Stimulated activated CD4-positive, alpha-beta T cell treated with anti-CD3 and anti-CD28 coated beads, Interleukin-4, amount 100 ng/mL, for 24 hours (primary cell): ENCODE data around the gene U2AF1L4.

Experiments
- DNase-seq: peaks from one replicate; pipeline ENCODE4 v3.0.0-alpha.2; 2020

Gene U2AF1L4, protein sequence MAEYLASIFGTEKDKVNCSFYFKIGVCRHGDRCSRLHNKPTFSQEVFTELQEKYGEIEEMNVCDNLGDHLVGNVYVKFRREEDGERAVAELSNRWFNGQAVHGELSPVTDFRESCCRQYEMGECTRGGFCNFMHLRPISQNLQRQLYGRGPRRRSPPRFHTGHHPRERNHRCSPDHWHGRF

DNA sequence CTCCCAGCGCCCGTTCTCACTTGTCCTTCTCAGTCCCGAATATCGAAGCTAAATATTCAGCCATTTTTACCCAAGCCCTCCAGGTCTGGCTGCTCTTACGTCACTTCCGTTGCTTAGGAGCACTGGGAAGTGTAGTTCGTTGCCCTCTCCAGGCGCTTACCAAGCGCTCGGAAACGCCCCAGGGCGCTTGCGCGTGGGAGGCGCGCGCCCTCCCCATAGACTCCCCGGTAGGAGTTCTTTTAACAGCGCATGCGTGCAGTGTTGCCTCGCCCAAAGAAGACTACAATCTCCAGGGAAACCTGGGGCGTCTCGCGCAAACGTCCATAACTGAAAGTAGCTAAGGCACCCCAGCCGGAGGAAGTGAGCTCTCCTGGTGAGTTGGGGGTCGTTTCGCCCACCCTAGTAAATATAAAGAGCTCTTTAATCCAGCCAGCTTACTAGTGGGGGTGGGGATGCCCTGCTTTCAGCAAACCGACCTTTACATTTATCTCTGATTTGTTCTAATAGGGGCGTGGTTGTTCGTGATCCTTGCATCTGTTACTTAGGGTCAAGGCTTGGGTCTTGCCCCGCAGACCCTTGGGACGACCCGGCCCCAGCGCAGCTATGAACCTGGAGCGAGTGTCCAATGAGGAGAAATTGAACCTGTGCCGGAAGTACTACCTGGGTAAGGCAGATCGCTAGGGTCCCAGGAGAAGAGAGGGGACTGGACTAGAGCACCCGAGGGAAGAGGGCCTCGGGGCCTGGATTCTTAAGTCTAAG, at the start of gene U2AF1L4, which contains the start of gene PSENEN:
Gene U2AF1L4, minus strand, starts transcription at position 91 of the 759 bp plus-strand sequence. Its CDS starts 27 bp downstream, at position 64.
Gene PSENEN, plus strand, starts transcription at position 324 of the 759 bp plus-strand sequence. Its CDS starts 280 bp downstream, at position 604.
- DNase-seq: peak; percentile 95

DNA sequence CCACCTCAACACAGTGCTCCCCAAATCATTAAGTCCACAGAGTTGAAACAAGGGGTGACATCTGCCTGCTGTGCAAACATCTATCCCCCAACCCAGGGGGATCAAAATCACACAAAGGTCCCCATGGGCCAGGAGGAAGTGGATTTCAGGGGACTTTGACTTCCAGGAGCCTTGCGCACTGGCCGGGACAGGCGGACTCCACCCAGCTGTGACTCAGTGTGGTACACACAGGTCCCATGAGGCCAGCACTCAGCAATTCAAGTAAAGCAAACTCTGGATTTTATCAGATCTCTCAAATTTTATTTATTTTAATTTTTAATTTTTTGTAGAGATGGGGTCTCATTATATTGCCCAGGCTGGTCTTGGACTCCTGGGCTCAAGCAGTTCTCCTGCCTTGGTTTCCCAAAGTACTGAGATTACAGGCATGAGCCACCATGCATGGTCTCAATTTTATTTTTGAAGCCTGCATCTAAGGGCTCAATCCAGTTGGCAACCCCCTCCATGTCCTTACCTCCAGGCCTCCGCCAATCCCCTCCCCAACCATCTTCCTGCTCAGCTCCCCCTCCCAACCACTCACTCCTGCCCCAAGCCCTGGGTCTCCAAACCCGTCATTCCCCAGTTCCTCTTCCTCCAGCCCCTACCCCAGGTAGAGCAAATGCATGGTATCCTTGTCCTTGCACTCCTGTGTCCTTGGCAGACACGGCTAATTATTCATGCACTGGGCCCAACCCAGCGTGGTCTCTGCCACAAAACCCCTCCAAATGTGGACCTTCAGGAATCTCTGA, 48.4 kb upstream of the U2AF1L4 start:
- no peak for DNase-seq

DNA sequence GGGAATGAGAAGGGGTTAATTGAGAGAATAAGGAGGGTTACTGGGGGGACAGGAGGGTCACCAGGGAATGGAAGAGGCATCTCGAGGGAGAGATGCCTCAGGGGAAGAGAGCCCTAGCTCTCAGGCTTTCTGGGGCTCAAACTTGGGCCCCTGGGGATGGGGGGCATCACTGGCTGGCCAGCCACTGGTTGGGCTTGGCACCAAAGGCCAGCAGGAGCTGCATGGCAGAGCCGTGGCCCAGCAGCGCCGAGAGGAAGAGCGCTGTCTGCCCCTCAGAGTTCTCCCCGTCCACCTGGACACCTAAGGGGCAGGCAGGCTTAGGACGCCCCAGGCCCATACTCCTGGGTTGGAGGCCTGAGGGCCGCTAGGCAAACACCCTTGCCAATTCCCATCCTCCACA, 47.7 kb upstream of the U2AF1L4 start:
- no peak for DNase-seq

DNA sequence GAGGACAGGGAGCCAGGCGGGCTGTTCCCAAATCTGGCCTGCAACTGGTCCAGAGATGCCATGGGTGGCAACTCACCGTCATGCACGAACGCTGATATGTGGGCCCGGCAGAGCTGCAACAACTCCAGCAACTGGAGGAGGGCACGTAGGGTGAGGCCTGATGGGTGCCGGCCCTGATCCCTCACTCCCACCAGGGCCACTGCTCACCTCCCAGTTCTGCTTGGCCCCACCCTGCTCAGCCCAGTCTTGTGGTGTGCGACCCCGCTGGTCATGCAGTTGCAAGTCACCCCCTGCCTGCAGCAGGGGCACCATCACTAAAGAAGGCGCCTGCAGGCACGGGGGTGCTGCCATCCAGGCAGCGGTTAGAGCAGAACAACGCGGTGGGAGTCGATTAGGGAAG, 47.1 kb upstream of the U2AF1L4 start:
- no peak for DNase-seq

DNA sequence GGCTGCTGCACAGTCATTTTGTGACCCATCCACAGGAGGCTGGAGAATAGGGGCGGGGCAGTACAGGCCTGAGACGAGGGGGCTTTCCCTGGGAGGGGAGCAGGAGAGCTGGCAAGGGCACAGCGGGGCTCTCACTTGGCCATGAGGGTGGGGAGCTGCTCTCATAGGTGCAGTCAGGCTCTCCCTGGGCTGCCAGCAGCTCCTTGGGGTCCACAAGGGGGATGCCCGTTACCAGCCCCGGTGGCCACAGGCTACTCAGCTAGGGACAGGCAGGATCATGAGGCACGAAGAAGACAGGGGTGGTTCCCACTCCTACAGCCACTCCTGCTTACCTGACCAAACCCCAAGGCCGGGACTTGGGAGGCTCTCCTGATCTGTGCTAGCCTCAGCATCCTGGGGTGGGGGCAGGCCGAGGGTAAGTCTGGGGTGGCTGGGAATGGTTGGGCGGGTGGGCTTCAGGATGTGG, 46.6 kb upstream of the U2AF1L4 start:
- DNase-seq: no peak

DNA sequence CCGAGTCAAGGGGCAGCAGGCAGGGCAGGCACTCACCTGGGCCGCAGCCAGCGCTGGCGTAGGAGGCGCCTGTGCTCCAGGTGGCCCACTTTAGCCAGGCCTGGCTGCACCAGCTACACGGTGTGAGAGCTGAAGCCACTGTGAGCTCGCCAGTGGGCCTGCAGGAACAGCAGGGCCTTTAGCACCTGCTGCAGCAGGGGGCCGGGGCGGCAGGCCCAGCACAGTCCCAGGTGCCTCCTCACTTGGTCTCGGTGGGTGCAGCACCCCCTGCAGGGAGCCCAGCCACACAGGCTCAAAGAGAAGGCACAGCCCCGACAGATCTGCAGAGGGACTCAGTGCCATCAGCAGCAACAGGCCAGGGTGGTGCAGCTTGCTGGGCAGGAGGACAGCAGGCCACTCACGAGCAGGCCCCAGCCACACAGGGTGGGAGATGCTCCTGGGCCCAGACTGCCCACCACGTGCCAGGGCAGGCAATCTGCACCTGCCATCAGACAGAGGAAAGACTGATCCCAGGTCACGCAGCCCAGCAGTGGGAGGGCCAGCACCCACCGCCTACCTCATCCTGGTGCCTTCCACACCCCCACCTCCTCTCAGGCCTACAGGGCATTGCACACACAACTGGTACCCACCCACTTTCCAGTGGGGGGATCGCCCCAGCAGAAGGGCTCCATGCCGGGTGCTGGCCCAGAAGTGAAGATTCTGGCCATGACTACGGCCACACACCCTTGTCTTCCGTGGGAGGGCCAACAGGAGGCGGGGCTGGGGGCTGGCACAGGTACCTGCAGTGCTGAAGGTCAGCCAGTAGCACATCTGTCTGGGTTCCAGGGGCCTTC, 46.0 kb upstream of the U2AF1L4 start:
- DNase-seq: no peak

DNA sequence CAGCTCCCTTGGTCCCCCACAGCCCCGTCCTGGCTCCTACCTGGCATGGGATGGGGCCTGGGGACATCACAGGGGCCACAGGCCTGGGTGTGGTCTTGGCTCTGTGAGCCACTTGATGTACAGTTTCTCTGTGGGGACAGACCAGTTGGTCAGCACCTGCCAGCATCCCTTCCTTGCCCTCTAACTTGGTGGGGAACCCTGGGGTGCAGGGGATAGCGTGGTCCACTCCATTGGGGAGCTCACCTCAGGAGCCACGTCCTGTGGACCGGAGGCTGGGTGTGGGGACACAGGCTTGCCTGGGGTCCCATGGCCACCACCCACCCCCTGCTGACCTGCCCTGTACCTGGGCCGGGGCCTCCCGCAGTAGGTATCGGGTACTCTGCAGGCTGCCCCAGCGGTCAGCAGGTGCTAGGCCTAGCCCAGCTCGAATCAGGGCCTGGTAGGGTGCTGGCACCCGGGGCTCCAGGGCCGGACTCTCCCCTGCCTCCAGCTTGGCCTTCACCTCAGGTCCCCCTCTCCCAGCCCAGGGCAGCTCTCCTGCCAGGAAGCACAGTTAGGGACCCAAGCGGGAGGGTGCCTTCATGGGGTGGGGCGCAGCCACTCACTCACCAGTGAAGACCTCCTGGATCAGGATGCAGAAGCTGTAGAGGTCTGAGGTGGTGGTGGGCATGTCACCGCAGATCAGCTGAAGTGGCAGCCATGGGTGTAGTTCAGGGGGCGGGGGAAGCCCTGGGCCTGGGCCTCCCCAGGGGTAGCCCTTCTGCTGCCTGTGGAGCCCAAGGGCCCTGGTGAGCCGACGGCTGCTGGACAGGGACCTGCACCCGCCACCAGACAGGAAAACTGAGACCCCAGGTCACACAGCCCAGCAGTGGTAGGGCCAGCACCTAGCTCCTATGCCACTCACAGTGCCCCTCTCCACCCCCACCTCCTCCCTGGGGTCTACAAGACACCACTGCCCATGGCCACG, 45.0 kb upstream of the U2AF1L4 start:
- DNase-seq: no peak

DNA sequence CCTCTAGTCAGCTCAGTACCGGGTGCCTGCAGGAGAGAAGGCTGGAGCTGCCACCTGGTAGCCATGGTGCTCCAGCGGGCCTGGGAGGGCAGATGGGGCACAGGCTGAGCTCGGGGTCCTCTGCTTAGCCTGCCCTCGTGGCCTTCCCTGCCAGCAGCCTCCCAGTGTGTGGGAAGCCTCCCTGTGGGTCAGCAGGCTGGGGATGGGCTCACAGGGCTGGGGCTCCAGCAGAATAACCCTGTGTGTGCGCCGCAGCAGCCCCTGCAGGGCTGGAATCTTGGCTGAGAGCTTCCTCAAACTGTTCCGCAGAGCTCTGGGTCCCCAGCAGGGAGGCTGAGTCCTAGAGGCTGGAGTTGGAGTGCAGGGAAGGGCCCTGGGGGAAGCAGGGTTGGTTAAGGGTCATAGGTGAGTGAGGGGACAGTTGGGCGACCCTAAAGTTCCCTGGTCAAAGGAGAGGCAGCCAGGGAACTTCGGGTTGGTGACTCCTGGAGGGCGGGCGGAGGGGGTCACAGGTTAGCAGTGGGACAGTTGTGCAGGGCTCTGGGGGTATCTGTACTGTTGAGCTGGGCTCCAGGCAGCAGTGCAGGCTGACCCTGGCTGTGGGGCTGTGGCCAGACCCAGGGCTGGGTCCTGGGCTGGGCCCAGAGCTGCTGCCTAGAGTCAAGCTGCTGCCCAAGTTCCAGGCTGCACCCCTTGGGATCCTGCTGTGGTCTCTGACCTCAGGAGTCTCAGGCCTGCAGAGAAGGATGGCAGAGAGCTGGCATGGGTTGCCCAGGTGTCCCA, 44.2 kb upstream of the U2AF1L4 start:
- DNase-seq: no peak

DNA sequence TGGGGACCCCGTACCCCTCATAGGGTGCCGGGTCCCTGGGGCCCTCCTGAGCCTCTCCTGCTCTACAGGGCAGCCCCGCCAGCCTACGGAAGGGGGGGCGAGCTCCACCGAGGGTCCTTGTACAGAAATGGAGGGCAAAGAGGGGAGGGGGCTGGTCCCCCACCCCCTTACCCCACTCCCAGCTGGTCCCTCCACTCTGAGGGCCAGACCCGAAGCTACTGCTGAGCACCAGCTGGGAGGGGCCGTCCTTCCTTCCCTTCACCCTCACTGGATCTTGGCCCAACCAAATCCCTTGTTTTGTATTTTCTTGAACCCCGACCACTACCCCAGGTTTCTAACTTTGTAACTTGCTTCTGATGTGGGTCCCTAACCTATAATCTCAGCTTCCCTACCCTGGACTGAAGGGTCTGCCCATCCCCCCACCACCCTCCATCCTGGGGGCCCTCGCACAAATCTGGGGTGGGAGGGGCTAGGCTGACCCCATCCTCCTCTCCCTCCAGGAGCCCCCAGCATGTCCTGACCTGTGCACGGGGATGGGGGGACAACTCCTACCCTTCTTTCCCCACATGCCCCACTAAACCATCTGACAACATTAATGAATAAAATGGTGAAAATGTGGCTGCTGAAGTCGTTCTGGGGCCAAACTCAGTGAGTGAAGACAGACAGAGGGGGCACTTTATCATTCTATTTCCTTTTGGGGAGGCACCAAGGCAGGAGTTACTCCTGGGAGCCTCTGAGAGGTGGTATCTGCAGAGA, 43.2 kb upstream of the U2AF1L4 start:
- DNase-seq: no peak

DNA sequence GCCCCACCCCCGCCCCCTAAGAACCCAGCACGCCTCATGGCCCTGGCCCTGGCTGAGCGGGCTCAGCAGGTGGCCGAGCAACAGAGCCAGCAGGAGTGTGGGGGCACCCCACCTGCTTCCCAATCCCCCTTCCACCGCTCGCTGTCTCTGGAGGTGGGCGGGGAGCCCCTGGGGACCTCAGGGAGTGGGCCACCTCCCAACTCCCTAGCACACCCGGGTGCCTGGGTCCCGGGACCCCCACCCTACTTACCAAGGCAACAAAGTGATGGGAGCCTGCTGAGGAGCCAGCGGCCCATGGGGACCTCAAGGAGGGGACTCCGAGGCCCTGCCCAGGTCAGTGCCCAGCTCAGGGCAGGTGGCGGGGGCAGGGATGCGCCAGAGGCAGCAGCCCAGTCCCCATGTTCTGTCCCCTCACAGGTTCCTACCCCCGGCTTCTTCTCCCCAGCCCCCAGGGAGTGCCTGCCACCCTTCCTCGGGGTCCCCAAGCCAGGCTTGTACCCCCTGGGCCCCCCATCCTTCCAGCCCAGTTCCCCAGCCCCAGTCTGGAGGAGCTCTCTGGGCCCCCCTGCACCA, 42.1 kb upstream of the U2AF1L4 start:
- DNase-seq: no peak

DNA sequence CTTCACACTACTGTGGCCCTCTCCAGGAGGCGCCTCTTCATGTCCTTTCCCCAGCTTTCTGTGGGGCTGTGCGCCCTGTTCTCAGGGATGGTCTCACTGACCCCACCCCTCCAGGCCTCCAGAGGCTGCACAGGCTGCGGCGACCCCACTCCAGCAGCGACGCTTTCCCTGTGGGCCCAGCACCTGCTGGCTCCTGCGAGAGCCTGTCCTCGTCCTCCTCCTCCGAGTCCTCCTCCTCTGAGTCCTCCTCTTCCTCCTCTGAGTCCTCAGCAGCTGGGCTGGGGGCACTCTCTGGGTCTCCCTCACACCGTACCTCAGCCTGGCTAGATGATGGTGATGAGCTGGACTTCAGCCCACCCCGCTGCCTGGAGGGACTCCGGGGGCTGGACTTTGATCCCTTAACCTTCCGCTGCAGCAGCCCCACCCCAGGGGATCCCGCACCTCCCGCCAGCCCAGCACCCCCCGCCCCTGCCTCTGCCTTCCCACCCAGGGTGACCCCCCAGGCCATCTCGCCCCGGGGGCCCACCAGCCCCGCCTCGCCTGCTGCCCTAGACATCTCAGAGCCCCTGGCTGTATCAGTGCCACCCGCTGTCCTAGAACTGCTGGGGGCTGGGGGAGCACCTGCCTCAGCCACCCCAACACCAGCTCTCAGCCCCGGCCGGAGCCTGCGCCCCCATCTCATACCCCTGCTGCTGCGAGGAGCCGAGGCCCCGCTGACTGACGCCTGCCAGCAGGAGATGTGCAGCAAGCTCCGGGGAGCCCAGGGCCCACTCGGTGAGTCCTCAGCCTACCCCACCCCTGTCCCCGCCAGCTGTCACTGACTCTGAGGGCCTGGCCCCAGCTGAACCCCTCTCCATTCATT, 41.3 kb upstream of the U2AF1L4 start:
- DNase-seq: no peak

DNA sequence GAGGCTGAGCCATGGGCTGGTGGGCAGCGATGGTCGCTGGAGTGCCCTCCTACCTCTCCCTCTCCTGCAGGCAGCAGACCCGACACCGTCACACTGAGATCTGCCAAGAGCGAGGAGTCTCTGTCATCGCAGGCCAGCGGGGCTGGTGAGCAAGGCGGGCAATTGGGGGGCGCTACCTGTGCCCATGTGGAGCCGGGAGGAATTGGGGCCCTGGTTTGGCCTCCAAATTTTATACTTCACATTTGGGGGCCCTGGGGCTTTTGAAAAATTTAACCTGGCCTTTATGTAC, 40.1 kb upstream of the U2AF1L4 start:
- DNase-seq: no peak

DNA sequence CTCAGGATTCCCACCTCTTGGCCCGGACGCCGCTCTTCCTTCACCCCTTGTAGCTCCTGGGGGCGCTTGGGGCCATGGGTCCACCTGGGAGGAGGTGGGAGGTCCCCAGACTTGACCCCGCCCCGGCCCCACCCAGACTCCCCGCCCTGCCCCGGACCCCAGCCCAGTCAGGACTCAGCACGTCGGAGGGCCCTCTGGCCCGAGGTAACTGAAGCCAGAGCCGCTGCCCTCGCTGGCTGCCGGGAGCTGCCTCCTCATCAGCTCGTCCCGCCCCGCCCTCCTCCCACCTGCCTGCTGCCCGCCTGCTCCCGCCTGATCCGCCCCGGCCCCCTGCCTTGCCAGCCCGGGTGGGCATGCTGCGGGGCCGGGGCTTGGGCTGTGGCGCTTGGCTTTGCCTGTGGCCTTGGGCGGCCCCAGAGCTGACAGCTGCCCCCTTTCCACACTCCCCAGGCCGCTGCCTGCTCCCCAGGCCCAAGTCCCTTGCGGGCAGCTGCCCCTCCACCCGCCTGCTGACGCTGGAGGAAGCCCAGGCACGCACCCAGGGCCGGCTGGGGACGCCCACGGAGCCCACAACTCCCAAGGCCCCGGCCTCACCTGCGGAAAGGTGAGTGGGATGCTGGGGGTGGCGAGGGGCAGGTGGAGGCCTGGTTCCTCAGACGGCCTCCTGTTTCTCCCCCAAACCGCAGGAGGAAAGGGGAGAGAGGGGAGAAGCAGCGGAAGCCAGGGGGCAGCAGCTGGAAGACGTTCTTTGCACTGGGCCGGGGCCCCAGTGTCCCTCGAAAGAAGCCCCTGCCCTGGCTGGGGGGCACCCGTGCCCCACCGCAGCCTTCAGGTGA, 39.5 kb upstream of the U2AF1L4 start:
- DNase-seq: no peak

DNA sequence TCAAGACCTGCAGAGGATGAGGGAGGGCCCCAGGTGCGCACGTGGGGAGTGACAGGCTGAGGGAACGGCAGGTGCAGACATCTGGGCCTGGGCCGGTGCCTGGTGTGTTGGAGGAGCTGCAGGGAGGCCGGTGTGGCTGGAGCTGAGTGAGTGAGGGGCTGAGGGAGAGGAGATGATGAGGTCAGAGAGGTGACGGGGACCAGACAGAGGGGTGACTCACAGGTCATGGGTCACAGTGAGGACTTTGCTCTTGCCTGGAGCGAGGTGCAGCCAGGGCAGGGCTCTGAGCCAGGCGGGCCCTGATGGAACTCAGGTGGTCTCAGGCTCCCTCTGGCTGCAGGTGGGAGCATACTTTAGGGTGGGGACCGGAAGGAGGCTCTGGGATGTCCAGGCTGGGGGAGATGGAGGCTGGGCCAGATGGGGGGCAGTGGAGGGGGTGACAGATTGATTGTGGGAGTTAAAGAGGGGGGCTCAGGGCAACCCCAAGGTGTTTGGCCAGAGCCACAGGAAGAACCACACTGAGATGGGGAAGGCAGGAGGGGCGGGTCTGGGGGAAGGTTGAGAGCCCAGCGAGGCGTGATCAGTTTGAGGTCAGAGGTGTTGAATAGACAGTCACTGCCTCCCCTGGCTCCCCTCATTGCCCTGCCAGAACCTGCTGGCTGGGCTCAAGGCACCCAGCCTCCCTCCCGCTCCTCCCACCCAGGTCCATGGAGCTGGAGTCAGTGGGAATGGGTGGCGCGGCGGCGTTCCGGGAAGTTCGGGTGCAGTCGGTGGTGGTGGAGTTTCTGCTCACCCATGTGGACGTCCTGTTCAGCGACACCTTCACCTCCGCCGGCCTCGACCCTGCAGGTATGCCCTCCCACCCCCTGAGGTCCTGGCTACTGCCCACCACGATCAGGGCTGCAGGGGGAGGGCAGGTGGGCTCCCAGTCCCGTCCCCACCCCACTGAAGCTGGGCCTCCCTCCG, 38.5 kb upstream of the U2AF1L4 start:
- DNase-seq: no peak

DNA sequence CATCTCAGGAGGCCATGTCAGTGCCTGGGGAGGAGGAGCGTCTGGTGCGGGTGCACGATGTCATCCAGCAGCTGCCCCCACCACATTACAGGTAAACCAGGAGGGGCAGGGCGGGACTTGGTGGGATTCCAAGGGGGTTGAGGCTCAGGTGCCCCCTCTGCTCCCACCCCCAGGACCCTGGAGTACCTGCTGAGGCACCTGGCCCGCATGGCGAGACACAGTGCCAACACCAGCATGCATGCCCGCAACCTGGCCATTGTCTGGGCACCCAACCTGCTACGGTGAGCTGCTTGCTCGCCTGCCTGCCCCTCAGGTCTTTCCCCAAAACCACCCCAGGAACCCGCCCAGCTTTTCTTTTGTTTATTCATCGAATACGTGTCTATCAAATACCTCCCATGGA, 37.4 kb upstream of the U2AF1L4 start:
- DNase-seq: no peak

DNA sequence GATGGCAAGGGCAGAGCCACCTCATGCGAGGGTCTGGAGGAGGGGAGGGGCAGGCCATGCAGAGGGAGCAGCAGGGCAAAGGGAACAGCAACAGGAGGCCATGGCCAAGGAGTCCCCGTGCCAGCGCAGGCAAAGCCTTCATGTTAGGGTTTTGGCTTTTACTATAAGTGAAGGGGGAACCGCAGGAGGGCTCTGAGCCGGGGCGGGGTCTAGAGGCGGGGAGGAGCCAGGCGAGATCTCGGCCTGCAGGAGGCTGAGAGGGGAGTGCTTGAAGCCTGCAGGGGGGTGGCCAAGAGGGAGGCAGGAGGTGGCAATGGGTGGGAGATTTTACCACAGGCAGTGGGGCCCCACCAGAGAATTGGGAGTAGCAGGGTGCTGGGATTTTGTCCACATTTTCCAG, 36.4 kb upstream of the U2AF1L4 start:
- DNase-seq: no peak

DNA sequence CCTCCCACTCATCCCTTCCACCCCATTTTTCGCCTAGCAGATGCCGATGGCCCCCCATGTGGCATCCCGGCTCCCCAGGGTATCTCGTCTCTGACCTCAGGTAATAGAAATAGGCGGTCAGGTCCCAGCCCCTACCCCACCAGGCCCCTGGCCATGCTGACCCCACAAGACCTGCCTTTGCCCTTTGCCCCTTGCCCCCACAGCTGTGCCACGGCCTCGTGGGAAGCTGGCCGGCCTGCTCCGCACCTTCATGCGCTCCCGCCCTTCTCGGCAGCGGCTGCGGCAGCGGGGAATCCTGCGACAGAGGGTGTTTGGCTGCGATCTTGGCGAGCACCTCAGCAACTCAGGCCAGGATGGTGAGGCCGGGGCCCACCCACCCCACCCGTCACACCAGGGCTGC, 35.5 kb upstream of the U2AF1L4 start:
- DNase-seq: no peak
